GM12891 (cell line): ENCODE results near the gene SLC17A7.

Source experiments
- POLR2A ChIP-seq: IDR thresholded peaks from 2 replicates; pipeline ENCODE4 v1.6.1; 2011; ENCODE audit warnings: low read depth, low read length, control low read depth
- POU2F2 ChIP-seq: IDR thresholded peaks from 2 replicates; pipeline ENCODE4 v1.6.1; 2011; ENCODE audit warnings: low read depth, mild to moderate bottlenecking, control low read depth, low read length, moderate library complexity
- TAF1 ChIP-seq: IDR thresholded peaks from 2 replicates; pipeline ENCODE4 v1.6.1; 2011; ENCODE audit warnings: low read depth, low read length, control low read depth

- TF ChIP-seq POLR2A, result no peak
- TF ChIP-seq POU2F2, result no peak
- no peak for TF ChIP-seq TAF1
Measured at GRCh38 chr19:49459388-49459787, 18.1 kb upstream of the SLC17A7 start.
